ENCODE measurements around the gene MAB21L1. TPM values are rescaled to one million over a fixed set of nuclear protein-coding genes. Genes with fewer than 3 reads are reported as not detected.

Gene MAB21L1
- total and polyA plus RNA-seq, 2 of the 8 experiments (the other 6 are each of a cell fraction or from before 2014, with no cell fraction given) = not detected

GRCh38 chr13:35499676-35500075 lies 23.2 kb upstream of the MAB21L1 start:
- no peak overlapping the region for H2BK20ac ChIP-seq (ENCODE audit: low read length)
- POLR2A ChIA-PET (ENCODE audit: partially characterized antibody) = no interaction called here
- DNase-seq (ENCODE audit: low read depth in 1 of 2, low spot score in 2 of 2) (no peak), FAIRE-seq (no peak)
- H3K56ac ChIP-seq (replicated peaks; ENCODE audit: insufficient read length, low read depth, low read length) = no peak overlapping the region
- no peak overlapping the region for H2BK12ac ChIP-seq (ENCODE audit: low read depth, low read length)
- H4K8ac ChIP-seq (ENCODE audit: extremely low read depth, insufficient read depth, low read length) = no peak overlapping the region
- no peaks in the 10 kb centered on the region; a peak in 1 of 7 replicates for H3K4me1 ChIP-seq (replicated peaks in 1 of 4; ENCODE audit: control insufficient read depth in 3 of 4, insufficient read depth in 4 of 4, low read length in 3 of 4)
- H3K36me3 ChIP-seq (ENCODE audit: control insufficient read depth in 2 of 4, insufficient read depth in 4 of 4, low read length in 3 of 4) = no peaks in the 10 kb centered on the region
- H4K20me1 ChIP-seq (replicated peaks in 1 of 2; ENCODE audit: control insufficient read depth in 1 of 2, insufficient read depth in 2 of 2, low read length in 2 of 2) = no peaks in the 10 kb centered on the region
- H2AK5ac ChIP-seq (ENCODE audit: low read depth, low read length) = no peak overlapping the region
- H3K14ac ChIP-seq (ENCODE audit: insufficient read length) = no peak overlapping the region
- no peak overlapping the region for H3K4me2 ChIP-seq (ENCODE audit: insufficient read depth in 1 of 2, low read depth in 2 of 2, low read length in 2 of 2)
- no peaks in the 10 kb centered on the region for H3K79me1 ChIP-seq (ENCODE audit: low read depth, low read length)
- H4K91ac ChIP-seq (replicated peaks; ENCODE audit: insufficient read length, low read length) = no peak overlapping the region
- no peaks in the 10 kb centered on the region for H3K23me2 ChIP-seq (ENCODE audit: low read depth, low read length)
- no peaks in the 10 kb centered on the region for H3K27me3 ChIP-seq (replicated peaks in 1 of 4; ENCODE audit: control insufficient read depth in 3 of 4, extremely low read depth in 1 of 4, insufficient read depth in 3 of 4, low read length in 3 of 4)
- no peaks in the 10 kb centered on the region for H3K79me2 ChIP-seq (ENCODE audit: control insufficient read depth in 1 of 2, insufficient read depth in 2 of 2, low read length in 2 of 2)
- no peak overlapping the region for H3K9ac ChIP-seq (replicated peaks in 1 of 4; ENCODE audit: extremely low read depth in 1 of 4, low read depth in 3 of 4, low read length in 3 of 4)
- H3K27ac ChIP-seq (ENCODE audit: low read depth, low read length) = no peak overlapping the region
- no peak overlapping the region for H2BK15ac ChIP-seq (ENCODE audit: low read length)
- 87% methylated on average over 4 of the region's 4 CpGs; no CpG with 5 or more reads in 1 of the 2 experiments for WGBS, 2 experiments (ENCODE audit: extremely low coverage in 1 of 2, insufficient coverage in 1 of 2, insufficient read length in 1 of 2, insufficient replicate concordance in 2 of 2, low coverage in 1 of 2, low lambda C conversion rate in 2 of 2, missing lambda C conversion rate in 1 of 2)
- no peak overlapping the region for H3K18ac ChIP-seq (ENCODE audit: extremely low read depth, low read length)
- no peak for TF ChIP-seq ASH2L (IDR thresholded peaks at IDR 0.05; ENCODE audit: low read length)
- no peak overlapping the region for H3K4ac ChIP-seq (replicated peaks; ENCODE audit: insufficient read length, low read depth, low read length)
- no peaks in the 10 kb centered on the region for H3K9me3 ChIP-seq (ENCODE audit: insufficient read depth in 2 of 2, low read depth in 1 of 2, low read length in 1 of 2)
- no peak overlapping the region for H2AFZ ChIP-seq (ENCODE audit: low read length)
- H2BK5ac ChIP-seq (ENCODE audit: low read depth, low read length) = no peak overlapping the region
- no peak overlapping the region for H4K5ac ChIP-seq (ENCODE audit: insufficient read length, low read depth, low read length)
- CTCF ChIA-PET (ENCODE audit: partially characterized antibody) = interaction anchor here (0.6 to 0.9 kb wide), 2 partner anchors 116 to 131 kb away, joined by 3 read pairs; no protein-coding TSS in a partner anchor
- H2BK120ac ChIP-seq (replicated peaks; ENCODE audit: low read depth, low read length) = no peak overlapping the region
- no peak overlapping the region for H3K4me3 ChIP-seq (ENCODE audit: extremely low read depth in 1 of 4, insufficient read depth in 2 of 4, low read depth in 3 of 4, low read length in 4 of 4)
- H3K23ac ChIP-seq (ENCODE audit: insufficient read length) = no peak overlapping the region

Data from H1 (cell line).